Neural cell (in vitro differentiated cells): ENCODE results near the gene CAPN5. TPM values are rescaled to one million over a fixed set of nuclear protein-coding genes. Genes with fewer than 3 reads are reported as not detected.

Source experiments
- H2AFZ ChIP-seq: fragments of 200-600, 300-800 bp; sonication (generic), shearing (Covaris generic); 2 replicates; pipeline ENCODE4 v1.6.0; 2014; ENCODE audit warnings: low read depth, mild to moderate bottlenecking, antibody characterized with exemption, low read length, moderate library complexity
- H3F3A ChIP-seq: fragments of 200-600 bp; shearing (Covaris generic); 2 replicates; pipeline ENCODE4 v1.6.1; 2016; ENCODE audit warnings: mild to moderate bottlenecking, moderate library complexity, mixed read lengths, antibody characterized with exemption, low read length; ENCODE audit not compliant: insufficient read depth, poor library complexity, severe bottlenecking
- H3K27ac ChIP-seq: fragments of 200-600, 300-800 bp; sonication (generic), shearing (Covaris generic); 2 replicates; pipeline ENCODE4 v1.5.1; 2014; ENCODE audit warnings: mild to moderate bottlenecking, low read length, moderate library complexity
- H3K27me3 ChIP-seq: fragments of 300-800, 200-600 bp; sonication (generic), shearing (Covaris generic); 2 replicates; pipeline ENCODE4 v1.6.0; 2014; ENCODE audit warnings: mild to moderate bottlenecking, low read depth, low read length, moderate library complexity; ENCODE audit not compliant: insufficient read depth
- H3K36me3 ChIP-seq: fragments of 300-800, 200-600 bp; sonication (generic), shearing (Covaris generic); 2 replicates; pipeline ENCODE4 v1.5.1; 2014; ENCODE audit warnings: mild to moderate bottlenecking, antibody characterized with exemption, low read length, moderate library complexity; ENCODE audit not compliant: insufficient read depth
- H3K4me2 ChIP-seq: fragments of 300-800, 200-600 bp; sonication (generic), shearing (Covaris generic); 2 replicates; pipeline ENCODE4 v1.6.0; 2014; ENCODE audit warnings: mild to moderate bottlenecking, low read length
- H3K4me3 ChIP-seq: fragments of 300-800, 200-600 bp; sonication (generic), shearing (Covaris generic); 2 replicates; pipeline ENCODE4 v1.5.1; 2014; ENCODE audit warnings: mild to moderate bottlenecking, low read length, moderate library complexity
- H3K79me2 ChIP-seq: fragments of 200-600 bp; shearing (Covaris generic); replicated peaks from 2 replicates; pipeline ENCODE4 v1.6.0; 2014; ENCODE audit warnings: mild to moderate bottlenecking, low read length, moderate library complexity; ENCODE audit not compliant: insufficient read depth
- H3K9ac ChIP-seq: fragments of 300-800, 200-600 bp; sonication (generic), shearing (Covaris generic); 2 replicates; pipeline ENCODE4 v1.6.1; 2016; ENCODE audit warnings: mild to moderate bottlenecking, low read length, mixed read lengths
- H3K9me2 ChIP-seq: fragments of 200-600 bp; shearing (Covaris generic); 2 replicates; pipeline ENCODE4 v1.6.1; 2016; ENCODE audit warnings: mild to moderate bottlenecking, low read length, mixed read lengths; ENCODE audit not compliant: insufficient read depth
- H3K9me3 ChIP-seq: fragments of 200-600, 300-800 bp; sonication (generic), shearing (Covaris generic); 2 replicates; pipeline ENCODE4 v1.6.1; 2016; ENCODE audit warnings: mild to moderate bottlenecking, mixed run types, low read length, moderate library complexity, mixed read lengths
- H4K20me1 ChIP-seq: fragments of 200-600 bp; shearing (Covaris generic); 2 replicates; pipeline ENCODE4 v1.6.1; 2016; ENCODE audit warnings: mild to moderate bottlenecking, mixed run types; ENCODE audit not compliant: insufficient read depth
- CTCF ChIP-seq: fragments of 450-650 bp; IDR thresholded peaks from 2 replicates; pipeline ENCODE4 v1.5.1; 2014; ENCODE audit warnings: antibody characterized with exemption, mild to moderate bottlenecking, moderate library complexity; ENCODE audit not compliant: poor library complexity, severe bottlenecking
- EP300 ChIP-seq: fragments of 450-650 bp; conservative IDR thresholded peaks from 2 replicates; pipeline ENCODE4 v1.6.1; 2014; ENCODE audit warnings: antibody characterized with exemption, mild to moderate bottlenecking, moderate library complexity; ENCODE audit not compliant: poor library complexity, severe bottlenecking
- EZH2 ChIP-seq: fragments of 200-600, 300-800 bp; shearing (Covaris generic), sonication (generic); IDR thresholded peaks from 2 replicates; pipeline ENCODE4 v1.6.1; 2014; ENCODE audit warnings: antibody characterized with exemption, low read length, borderline replicate concordance, mild to moderate bottlenecking; ENCODE audit not compliant: insufficient read depth, poor library complexity, severe bottlenecking
- MXI1 ChIP-seq: fragments of 450-650 bp; conservative IDR thresholded peaks from 2 replicates; pipeline ENCODE4 v1.6.1; 2014; ENCODE audit warnings: antibody characterized with exemption, mild to moderate bottlenecking; ENCODE audit not compliant: poor library complexity, severe bottlenecking
- POLR2AphosphoS5 ChIP-seq: IDR thresholded peaks from 2 replicates; pipeline ENCODE4 v1.6.1; 2012
- RAD21 ChIP-seq: fragments of 450-650 bp; conservative IDR thresholded peaks from 2 replicates; pipeline ENCODE4 v1.6.1; 2014; ENCODE audit warnings: antibody characterized with exemption, mild to moderate bottlenecking, moderate library complexity
- REST ChIP-seq: IDR thresholded peaks from 2 replicates; pipeline ENCODE4 v1.6.1; 2012; ENCODE audit warnings: borderline replicate concordance
- SMC3 ChIP-seq: fragments of 450-650 bp; conservative IDR thresholded peaks from 2 replicates; pipeline ENCODE4 v1.6.1; 2014; ENCODE audit warnings: antibody characterized with exemption, mild to moderate bottlenecking, moderate library complexity; ENCODE audit not compliant: poor library complexity
- TAF1 ChIP-seq: IDR thresholded peaks from 2 replicates; pipeline ENCODE4 v1.6.1; 2012; ENCODE audit warnings: low read depth
- polyA plus RNA-seq: library from polyadenylated mRNA; depleted of rRNA; stranded (reverse); fragments of >200 nt; gene quantifications from 2 replicates; pipeline ENCODE4 v1.2.3, GENCODE V29; 2014

CAPN5 gene
- polyA plus RNA-seq, 1 donor from 2014 or later: 20.5 TPM

GRCh38 chr11:77057938-77058474 is 8.8 kb upstream of the CAPN5 start:
- no peaks in the 10 kb centered on the region for H4K20me1 ChIP-seq
- no peaks in the 10 kb centered on the region for H3K79me2 ChIP-seq
- no peak overlapping the region for H3K4me2 ChIP-seq
- TF ChIP-seq MXI1: no peak
- TF ChIP-seq EZH2: no peak
- no peak for TF ChIP-seq SMC3
- no peak for TF ChIP-seq POLR2AphosphoS5
- TF ChIP-seq EP300: no peak
- TF ChIP-seq REST: no peak
- TF ChIP-seq CTCF: no peak
- TF ChIP-seq RAD21: no peak
- TF ChIP-seq TAF1: no peak
- no peaks in the 10 kb centered on the region for H3K9me3 ChIP-seq
- H2AFZ ChIP-seq: no peak overlapping the region
- H3K4me3 ChIP-seq: no peak overlapping the region
- no peak overlapping the region for H3K9ac ChIP-seq
- H3F3A ChIP-seq: no peaks in the 10 kb centered on the region
- no peak overlapping the region for H3K27ac ChIP-seq
- H3K27me3 ChIP-seq: no peaks in the 10 kb centered on the region
- H3K9me2 ChIP-seq: no peaks in the 10 kb centered on the region
- no peaks in the 10 kb centered on the region for H3K36me3 ChIP-seq

GRCh38 chr11:77058900-77059299 is 7.9 kb upstream of the CAPN5 start:
- Histone ChIP-seq H3K36me3 (no peaks in the 10 kb centered on the region), H3K9ac (no peak overlapping the region), H3K4me2 (no peak overlapping the region), H3K27me3 (no peaks in the 10 kb centered on the region), H2AFZ (no peak overlapping the region), H3K9me3 (no peaks in the 10 kb centered on the region), H3K79me2 (no peaks in the 10 kb centered on the region), H3K9me2 (no peaks in the 10 kb centered on the region), H4K20me1 (no peaks in the 10 kb centered on the region), H3K27ac (no peak overlapping the region), H3F3A (no peaks in the 10 kb centered on the region), H3K4me3 (no peak overlapping the region)
- TF ChIP-seq TAF1 (no peak), POLR2AphosphoS5 (no peak), RAD21 (no peak), MXI1 (no peak), CTCF (no peak), REST (no peak), EP300 (no peak), SMC3 (no peak), EZH2 (no peak)
